ENCODE data around the gene ADAP2.

Gene ADAP2

DNA sequence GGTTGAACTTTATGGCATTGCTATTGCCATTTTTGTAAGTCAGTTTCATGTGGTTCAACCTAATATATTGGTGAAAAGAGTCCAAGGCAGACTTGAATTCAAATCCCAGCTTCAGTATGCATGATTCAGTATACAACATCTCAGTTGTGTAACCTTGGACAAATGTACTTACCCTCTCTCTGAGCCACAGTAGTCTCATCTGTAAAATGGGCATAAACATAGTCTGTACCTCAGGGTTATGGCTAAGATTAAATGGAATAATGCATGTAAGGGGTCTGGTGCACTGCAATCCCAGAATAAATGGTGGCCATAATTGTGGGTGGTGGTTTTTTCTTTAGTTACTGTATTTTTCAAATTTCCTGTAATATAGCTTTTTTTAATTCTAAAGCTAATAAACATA, 4.7 kb upstream of the ADAP2 start:
- no peak overlapping the region for H3K9ac ChIP-seq (ENCODE audit: low read length)
- H3K79me2 ChIP-seq (ENCODE audit: low read length), result no peaks in the 10 kb centered on the region
- TF ChIP-seq EZH2 (optimal IDR thresholded peaks at IDR 0.05; ENCODE audit: low read depth, low read length) (no peak), EZH2phosphoT487 (IDR thresholded peaks at IDR 0.05; ENCODE audit: low read length) (no peak)
- TF ChIP-seq, protein P1, sequence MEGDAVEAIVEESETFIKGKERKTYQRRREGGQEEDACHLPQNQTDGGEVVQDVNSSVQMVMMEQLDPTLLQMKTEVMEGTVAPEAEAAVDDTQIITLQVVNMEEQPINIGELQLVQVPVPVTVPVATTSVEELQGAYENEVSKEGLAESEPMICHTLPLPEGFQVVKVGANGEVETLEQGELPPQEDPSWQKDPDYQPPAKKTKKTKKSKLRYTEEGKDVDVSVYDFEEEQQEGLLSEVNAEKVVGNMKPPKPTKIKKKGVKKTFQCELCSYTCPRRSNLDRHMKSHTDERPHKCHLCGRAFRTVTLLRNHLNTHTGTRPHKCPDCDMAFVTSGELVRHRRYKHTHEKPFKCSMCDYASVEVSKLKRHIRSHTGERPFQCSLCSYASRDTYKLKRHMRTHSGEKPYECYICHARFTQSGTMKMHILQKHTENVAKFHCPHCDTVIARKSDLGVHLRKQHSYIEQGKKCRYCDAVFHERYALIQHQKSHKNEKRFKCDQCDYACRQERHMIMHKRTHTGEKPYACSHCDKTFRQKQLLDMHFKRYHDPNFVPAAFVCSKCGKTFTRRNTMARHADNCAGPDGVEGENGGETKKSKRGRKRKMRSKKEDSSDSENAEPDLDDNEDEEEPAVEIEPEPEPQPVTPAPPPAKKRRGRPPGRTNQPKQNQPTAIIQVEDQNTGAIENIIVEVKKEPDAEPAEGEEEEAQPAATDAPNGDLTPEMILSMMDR (IDR thresholded peaks at IDR 0.05; ENCODE audit: low read length), result no peak
- H3K27ac ChIP-seq (ENCODE audit: low read length), result no peak overlapping the region
- H3K4me3 ChIP-seq (ENCODE audit: low read length), result no peak overlapping the region
- no peak overlapping the region for H2AFZ ChIP-seq (ENCODE audit: low read length)
- H3K9me3 ChIP-seq (replicated peaks; ENCODE audit: insufficient read depth, low read length), result no peaks in the 10 kb centered on the region
- H3K36me3 ChIP-seq (replicated peaks; ENCODE audit: insufficient read depth, low read length), result no peaks in the 10 kb centered on the region
- no peaks in the 10 kb centered on the region for H4K20me1 ChIP-seq (ENCODE audit: insufficient read depth, low read length)
- H3K4me2 ChIP-seq (ENCODE audit: low read depth, low read length), result no peak overlapping the region
- DNase-seq, result no peak
- peaks cover under 1% of the 10 kb centered on the region; the same call in 1 of the 2 replicates for H3K27me3 ChIP-seq (replicated peaks; ENCODE audit: insufficient read depth, low read length)
- H3F3A ChIP-seq (ENCODE audit: insufficient read depth, low read length), result no peaks in the 10 kb centered on the region
- H3K4me1 ChIP-seq (ENCODE audit: low read length), result 0 out of 2 replicates have a peak, but pooled peaks cover 5% of the 10 kb centered on the region
- H3K9me2 ChIP-seq (replicated peaks; ENCODE audit: insufficient read depth, low read length), result no peaks in the 10 kb centered on the region

DNA sequence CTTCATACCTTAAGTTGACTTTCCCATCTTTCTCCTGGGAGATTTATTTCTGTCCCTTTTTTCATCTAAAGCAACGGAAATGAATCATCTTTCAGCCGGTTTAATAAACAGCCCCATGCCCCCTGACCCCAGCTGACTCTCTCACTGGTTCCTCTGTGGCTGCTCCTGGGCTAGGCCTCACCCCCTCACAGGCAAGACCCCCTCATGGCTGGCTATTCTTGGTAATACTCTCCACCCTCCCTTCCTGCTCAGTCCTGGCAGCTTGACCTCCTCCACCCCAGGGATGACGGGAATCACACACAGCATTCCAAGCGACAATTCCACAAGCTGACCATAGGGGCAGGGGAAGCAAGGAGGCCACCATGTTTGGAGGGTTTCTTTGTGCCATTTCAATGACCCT, 1.5 kb upstream of the ADAP2 start:
- no peak overlapping the region for H3K9ac ChIP-seq (ENCODE audit: low read length)
- no peaks in the 10 kb centered on the region for H3K9me3 ChIP-seq (replicated peaks; ENCODE audit: insufficient read depth, low read length)
- TF ChIP-seq, protein P1 (IDR thresholded peaks at IDR 0.05; ENCODE audit: low read length), result no peak
- H3K4me2 ChIP-seq (ENCODE audit: low read depth, low read length), result no peak overlapping the region
- no peaks in the 10 kb centered on the region for H3K79me2 ChIP-seq (ENCODE audit: low read length)
- H3K27me3 ChIP-seq (replicated peaks; ENCODE audit: insufficient read depth, low read length), result peaks cover 15% of the 10 kb centered on the region
- no peaks in the 10 kb centered on the region for H3K36me3 ChIP-seq (replicated peaks; ENCODE audit: insufficient read depth, low read length)
- no peaks in the 10 kb centered on the region for H3F3A ChIP-seq (ENCODE audit: insufficient read depth, low read length)
- no peaks in the 10 kb centered on the region for H3K9me2 ChIP-seq (replicated peaks; ENCODE audit: insufficient read depth, low read length)
- 0 out of 2 replicates have a peak, but pooled peaks cover 7% of the 10 kb centered on the region for H3K4me1 ChIP-seq (ENCODE audit: low read length)
- no peak for DNase-seq
- H3K4me3 ChIP-seq (ENCODE audit: low read length), result no peak overlapping the region
- H3K27ac ChIP-seq (ENCODE audit: low read length), result no peak overlapping the region
- H4K20me1 ChIP-seq (ENCODE audit: insufficient read depth, low read length), result no peaks in the 10 kb centered on the region
- no peak overlapping the region for H2AFZ ChIP-seq (ENCODE audit: low read length)

DNA sequence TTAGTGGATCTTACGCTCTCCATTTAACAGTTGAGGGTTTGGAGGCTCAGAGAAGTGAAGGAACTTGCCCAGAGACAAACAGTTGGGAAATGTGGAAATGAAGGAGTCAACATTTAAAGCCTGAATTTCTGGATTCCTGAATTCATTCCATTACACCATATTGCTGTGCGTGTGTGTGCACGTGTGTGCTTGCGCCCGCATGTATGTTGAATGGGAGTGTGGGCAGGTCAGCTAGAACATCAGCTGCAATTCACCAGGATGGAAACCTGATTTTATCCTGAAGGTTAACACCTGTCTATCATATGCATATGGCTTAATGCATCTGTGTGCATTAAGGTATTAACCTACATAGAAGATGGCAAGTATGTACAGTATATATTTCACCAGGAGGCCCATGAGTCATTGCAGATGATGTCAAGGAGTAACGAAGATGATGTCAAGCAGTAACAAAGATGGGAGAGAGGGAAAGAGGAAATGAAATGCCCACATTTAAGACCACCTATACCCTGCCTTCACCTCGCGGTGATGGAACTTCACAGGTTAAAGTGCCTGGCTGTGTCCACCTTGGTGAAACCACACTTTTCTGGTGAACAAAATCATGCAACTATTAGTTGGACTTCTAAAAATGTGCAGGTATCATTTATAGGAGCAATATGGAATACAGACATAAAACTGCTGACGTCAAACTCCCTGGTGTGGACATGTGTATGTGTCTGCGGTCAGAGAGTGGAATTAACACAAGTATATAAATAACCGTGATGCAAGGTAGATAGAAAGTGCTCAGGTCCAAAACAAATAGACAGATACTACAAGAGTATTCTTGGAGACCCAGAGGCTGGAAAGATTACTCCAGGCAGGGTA, 832 bp upstream of the ADAP2 start:
- Histone ChIP-seq H4K20me1 (ENCODE audit: insufficient read depth, low read length) (no peaks in the 10 kb centered on the region), H3K4me1 (ENCODE audit: low read length) (0 out of 2 replicates have a peak, but pooled peaks cover 7% of the 10 kb centered on the region), H3K36me3 (replicated peaks; ENCODE audit: insufficient read depth, low read length) (no peaks in the 10 kb centered on the region), H2AFZ (ENCODE audit: low read length) (no peak overlapping the region), H3K79me2 (ENCODE audit: low read length) (no peaks in the 10 kb centered on the region), H3F3A (ENCODE audit: insufficient read depth, low read length) (no peaks in the 10 kb centered on the region), H3K9ac (ENCODE audit: low read length) (no peak overlapping the region), H3K4me2 (ENCODE audit: low read depth, low read length) (peak overlapping the region; percentile 88), H3K4me3 (ENCODE audit: low read length) (peak overlapping the region; percentile 40; the same call in 1 of the 2 replicates), H3K27me3 (replicated peaks; ENCODE audit: insufficient read depth, low read length) (peaks cover 15% of the 10 kb centered on the region), H3K9me2 (replicated peaks; ENCODE audit: insufficient read depth, low read length) (no peaks in the 10 kb centered on the region), H3K27ac (ENCODE audit: low read length) (no peak overlapping the region), H3K9me3 (replicated peaks; ENCODE audit: insufficient read depth, low read length) (no peaks in the 10 kb centered on the region)
- DNase-seq, result no peak
- no peak for TF ChIP-seq EZH2phosphoT487 (IDR thresholded peaks at IDR 0.05; ENCODE audit: low read length)
- TF ChIP-seq, protein P1 (IDR thresholded peaks at IDR 0.05; ENCODE audit: low read length), result no peak
- TF ChIP-seq EZH2 (optimal IDR thresholded peaks at IDR 0.05; ENCODE audit: low read depth, low read length), result no peak

Measured in MM.1S (cell line).